Loucy (cell line): Measurements from ENCODE around the gene STX5.

ENCODE experiments used
- CTCF ChIP-seq: fragments of 200-600 bp; sonication (generic); conservative IDR thresholded peaks from 2 replicates; pipeline ENCODE4 v1.5.1; 2014; ENCODE audit warnings: mild to moderate bottlenecking, antibody characterized with exemption, low read length
- EZH2phosphoT487 ChIP-seq: fragments of 200-600 bp; IDR thresholded peaks from 2 replicates; pipeline ENCODE4 v1.6.1; 2018; ENCODE audit warnings: antibody characterized with exemption, mild to moderate bottlenecking, moderate library complexity, borderline replicate concordance

- no peak for TF ChIP-seq CTCF
- no peak for TF ChIP-seq EZH2phosphoT487
Measured at GRCh38 chr11:62782753-62783152, 49.1 kb downstream of the STX5 start.
